Common myeloid progenitor, CD34-positive (primary cell): ENCODE data around the gene SLCO3A1. TPM values are rescaled to one million over a fixed set of nuclear protein-coding genes. Genes with fewer than 3 reads are reported as not detected.

Source experiments
- CTCF ChIA-PET: fragments of 350-600 bp; sonication (Branson Sonifier 250); formaldehyde crosslinking; loops from one replicate; lab custom pipeline; 2021; ENCODE audit warnings: antibody characterized with exemption; lab: Charles Lee
- POLR2A ChIA-PET: fragments of 350-600 bp; sonication (Branson Sonifier 250); formaldehyde crosslinking; loops from one replicate; lab custom pipeline; 2021; ENCODE audit warnings: antibody characterized with exemption; lab: Charles Lee
- DNase-seq, 3 donors: peaks; one replicate each; pipeline versions ENCODE4 v3.0.0 to v3.0.0-alpha.2; 2013
- H3K27ac ChIP-seq, 2 experiments: 1 replicate in 1 of 2; 2 replicates in 1 of 2; pipeline ENCODE4 v1.7.0; 2013; ENCODE audit warnings: inconsistent platforms in 2 of 2, low read length in 2 of 2, mild to moderate bottlenecking in 2 of 2, low read depth in 1 of 2, moderate library complexity in 1 of 2; ENCODE audit not compliant: severe bottlenecking in 2 of 2, insufficient read depth in 1 of 2, poor library complexity in 1 of 2
- H3K27me3 ChIP-seq, 5 experiments: replicated peaks in 2 of 5; 1 replicate in 3 of 5; 2 replicates in 2 of 5; pipeline versions ENCODE4 v1.6.1 to v1.7.0; 2013; ENCODE audit warnings: low read length in 4 of 5, mild to moderate bottlenecking in 2 of 5, moderate library complexity in 2 of 5, inconsistent platforms in 1 of 5; ENCODE audit not compliant: insufficient read depth in 5 of 5, control insufficient read depth in 4 of 5
- H3K36me3 ChIP-seq, 4 experiments: 1 replicate in 2 of 4; 2 replicates in 2 of 4; pipeline versions ENCODE4 v1.6.1 to v1.7.0; 2013; ENCODE audit warnings: low read length in 3 of 4, control low read depth in 1 of 4, mild to moderate bottlenecking in 1 of 4; ENCODE audit not compliant: control insufficient read depth in 4 of 4, insufficient read depth in 4 of 4
- H3K4me1 ChIP-seq, 4 experiments: 1 replicate in 3 of 4; 2 replicates in 1 of 4; pipeline versions ENCODE4 v1.6.1 to v1.7.1; 2013; ENCODE audit warnings: low read length in 3 of 4, mild to moderate bottlenecking in 3 of 4, control low read depth in 1 of 4, inconsistent platforms in 1 of 4, moderate library complexity in 1 of 4; ENCODE audit not compliant: control insufficient read depth in 4 of 4, insufficient read depth in 4 of 4; ENCODE audit errors: control extremely low read depth in 1 of 4
- H3K4me3 ChIP-seq, 7 experiments: 1 replicate in 4 of 7; 2 replicates in 3 of 7; pipeline versions ENCODE4 v1.5.1 to v1.7.0; 2013; ENCODE audit warnings: mild to moderate bottlenecking in 7 of 7, low read length in 6 of 7, moderate library complexity in 6 of 7, inconsistent platforms in 2 of 7, low read depth in 2 of 7, control low read depth in 1 of 7; ENCODE audit not compliant: insufficient read depth in 4 of 7, control insufficient read depth in 1 of 7; ENCODE audit errors: extremely low read depth in 1 of 7
- H3K9me3 ChIP-seq, 5 experiments: 1 replicate in 4 of 5; 2 replicates in 1 of 5; pipeline versions ENCODE4 v1.6.1 to v1.7.1; 2013; ENCODE audit warnings: low read length in 4 of 5, mild to moderate bottlenecking in 2 of 5, inconsistent platforms in 1 of 5, low read depth in 1 of 5, moderate library complexity in 1 of 5; ENCODE audit not compliant: control insufficient read depth in 4 of 5, insufficient read depth in 2 of 5; ENCODE audit errors: control extremely low read depth in 1 of 5
- whole genome bisulfite sequencing: methylation state at CpG from one replicate; pipeline ENCODE4 v1.1.5; 2013; ENCODE audit not compliant: insufficient coverage; 5-methylcytosine and 5-hydroxymethylcytosine counted together
- polyA plus RNA-seq: library from polyadenylated mRNA; unstranded; fragments of 120-200 nt; gene quantifications from one replicate; pipeline ENCODE4 v1.2.1, GENCODE V29; 2013

Gene SLCO3A1
- polyA plus RNA-seq: 12.4 TPM

- peak within 1 kb of the TSS; percentile 65 to 87 (median 76) for H3K4me3 ChIP-seq
- POLR2A ChIA-PET: interaction anchor here (1.0 to 1.3 kb wide), 4 partner anchors 14 to 94 kb away, joined by 3 to 8 read pairs (median 4); no protein-coding TSS in a partner anchor
- CTCF ChIA-PET: interaction anchor here (0.7 to 8.3 kb wide), 13 partner anchors 9 to 552 kb away, joined by 3 to 54 read pairs (median 4); no protein-coding TSS in a partner anchor
Observed at GRCh38 chr15:91853511-91853947, at the start of gene SLCO3A1. Gene SLCO3A1, plus strand, starts transcription at chr15:91853708.

GRCh38 chr15:91807122-91807521, 46.4 kb upstream of the SLCO3A1 start:
- Histone ChIP-seq H3K4me1 (no peaks in the 10 kb centered on the region), H3K4me3 (no peak overlapping the region), H3K27ac (no peak overlapping the region), H3K9me3 (no peaks in the 10 kb centered on the region), H3K36me3 (no peaks in the 10 kb centered on the region), H3K27me3 (no peaks in the 10 kb centered on the region)
- no peak for DNase-seq
- POLR2A ChIA-PET: no interaction called here
- CTCF ChIA-PET: interaction anchor here (1.6 kb wide), 2 partner anchors 44 to 100 kb away, joined by 3 read pairs; no protein-coding TSS in a partner anchor
- WGBS: 100% methylated on average over 1 of the region's 6 CpGs

More at GRCh38 chr15:91853511-91853947, at the start of gene SLCO3A1:
- WGBS: 0% methylated on average over 37 of the region's 67 CpGs
- H3K4me1 ChIP-seq: peaks cover 48 to 84% (median 75%) of the 10 kb centered on the region in 4 experiments
- DNase-seq: peak; percentile 50 to 79 (median 70)
- H3K36me3 ChIP-seq: no peaks in the 10 kb centered on the region
- H3K27ac ChIP-seq: peak within 1 kb of the TSS; percentile 49 to 76
- no peaks in the 10 kb centered on the region for H3K9me3 ChIP-seq
- no peaks in the 10 kb centered on the region for H3K27me3 ChIP-seq

GRCh38 chr15:91813924-91814323, 39.6 kb upstream of the SLCO3A1 start:
- DNase-seq: no peak
- Histone ChIP-seq H3K4me3 (no peak overlapping the region), H3K27me3 (no peaks in the 10 kb centered on the region), H3K36me3 (no peaks in the 10 kb centered on the region), H3K9me3 (peaks cover 5 to 17% (median 8%) of the 10 kb centered on the region in 5 experiments), H3K27ac (no peak overlapping the region), H3K4me1 (no peaks in the 10 kb centered on the region)
- ChIA-PET POLR2A (no interaction called here), CTCF (no interaction called here)
- WGBS: 100% methylated on average over 1 of the region's 2 CpGs

- DNase-seq: no peak
- Histone ChIP-seq H3K36me3 (no peaks in the 10 kb centered on the region), H3K27ac (no peak overlapping the region), H3K27me3 (no peaks in the 10 kb centered on the region), H3K4me3 (no peak overlapping the region), H3K9me3 (peaks cover 5 to 17% (median 8%) of the 10 kb centered on the region in 5 experiments), H3K4me1 (no peaks in the 10 kb centered on the region)
- ChIA-PET POLR2A (no interaction called here), CTCF (no interaction called here)
- no CpG with 5 or more reads among the region's 3 CpGs for WGBS
Observed at GRCh38 chr15:91816942-91817341, 36.6 kb upstream of the SLCO3A1 start.

GRCh38 chr15:91821458-91821857, 32.0 kb upstream of the SLCO3A1 start:
- ChIA-PET POLR2A (no interaction called here), CTCF (no interaction called here)
- no peaks in the 10 kb centered on the region for H3K36me3 ChIP-seq
- H3K4me3 ChIP-seq: no peak overlapping the region
- no peak overlapping the region for H3K27ac ChIP-seq
- H3K4me1 ChIP-seq: no peaks in the 10 kb centered on the region
- DNase-seq: no peak
- peaks cover 0 to 1% (median 0%) of the 10 kb centered on the region in 5 experiments for H3K9me3 ChIP-seq
- H3K27me3 ChIP-seq: no peaks in the 10 kb centered on the region
- WGBS: 100% methylated on average over 3 of the region's 5 CpGs

GRCh38 chr15:91824256-91824655, 29.3 kb upstream of the SLCO3A1 start:
- Histone ChIP-seq H3K27me3 (no peaks in the 10 kb centered on the region), H3K4me1 (no peaks in the 10 kb centered on the region), H3K9me3 (no peaks in the 10 kb centered on the region), H3K4me3 (no peak overlapping the region), H3K27ac (no peak overlapping the region), H3K36me3 (no peaks in the 10 kb centered on the region)
- WGBS: 100% methylated on average over 2 of the region's 3 CpGs
- no peak for DNase-seq
- ChIA-PET CTCF (interaction anchor here (0.6 to 1.4 kb wide), 2 partner anchors 13 to 46 kb away, joined by 3 read pairs; no protein-coding TSS in a partner anchor), POLR2A (interaction anchor here (0.6 kb wide), 1 partner anchor 840 kb away, joined by 3 read pairs; no protein-coding TSS in a partner anchor)

- ChIA-PET POLR2A (no interaction called here), CTCF (no interaction called here)
- Histone ChIP-seq H3K27ac (no peak overlapping the region), H3K36me3 (no peaks in the 10 kb centered on the region), H3K9me3 (no peaks in the 10 kb centered on the region), H3K4me1 (no peaks in the 10 kb centered on the region), H3K27me3 (no peaks in the 10 kb centered on the region), H3K4me3 (no peak overlapping the region)
- no peak for DNase-seq
- 100% methylated on average over 1 of the region's 5 CpGs for WGBS
Observed at GRCh38 chr15:91826443-91826842, 27.1 kb upstream of the SLCO3A1 start.
